ENCODE measurements around the gene PFKFB2.
A peak's percentile ranks its signal among the peaks of the same experiment; 100 is the strongest.

The PFKFB2 gene

DNA sequence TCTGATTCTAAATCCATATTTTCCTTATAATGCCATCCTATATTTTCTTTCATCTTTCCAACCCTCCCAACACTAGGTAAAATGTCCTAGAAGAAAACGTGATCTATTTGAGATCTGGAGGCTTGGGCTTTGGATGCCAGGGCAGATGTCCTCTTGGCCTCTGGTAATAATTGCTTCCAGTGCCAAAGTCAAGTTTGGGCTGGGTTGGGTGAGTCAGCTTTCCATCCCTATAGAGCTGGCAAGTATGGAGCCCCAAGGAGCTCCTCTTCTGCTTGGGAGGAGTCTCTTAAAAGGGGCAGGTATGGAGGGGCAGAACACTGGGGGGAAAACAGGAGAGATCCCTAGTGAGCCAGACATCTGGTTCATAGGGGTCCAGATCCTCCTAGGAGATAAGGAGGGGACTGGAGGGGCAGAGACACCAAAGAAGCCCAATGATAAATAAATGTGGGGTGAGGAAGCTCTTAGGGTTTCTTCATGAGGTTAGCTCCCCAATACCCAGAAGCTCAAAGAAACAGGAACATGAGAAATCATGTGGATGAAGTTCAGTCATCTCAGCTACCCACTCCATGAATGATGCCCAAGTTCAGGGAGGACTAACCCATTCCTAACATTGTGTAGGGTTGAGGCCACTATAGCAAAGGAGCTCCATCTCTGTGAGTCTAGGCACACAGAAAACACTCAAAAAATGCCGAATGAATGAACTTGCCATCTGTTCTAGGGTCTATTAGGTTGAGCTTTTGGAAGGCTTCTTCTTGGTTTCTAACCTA lies 24.0 kb upstream of the PFKFB2 start:
- no peaks in the 10 kb centered on the region for H3K9me3 ChIP-seq (ENCODE audit: control insufficient read depth, insufficient read depth, low read length)
- no peak overlapping the region for H3K9ac ChIP-seq (ENCODE audit: low read depth, low read length)
- no peaks in the 10 kb centered on the region for H3K36me3 ChIP-seq (ENCODE audit: insufficient read depth, low read length)
- peaks cover 32% of the 10 kb centered on the region for H3K4me1 ChIP-seq (ENCODE audit: insufficient read depth, low read length)

DNA sequence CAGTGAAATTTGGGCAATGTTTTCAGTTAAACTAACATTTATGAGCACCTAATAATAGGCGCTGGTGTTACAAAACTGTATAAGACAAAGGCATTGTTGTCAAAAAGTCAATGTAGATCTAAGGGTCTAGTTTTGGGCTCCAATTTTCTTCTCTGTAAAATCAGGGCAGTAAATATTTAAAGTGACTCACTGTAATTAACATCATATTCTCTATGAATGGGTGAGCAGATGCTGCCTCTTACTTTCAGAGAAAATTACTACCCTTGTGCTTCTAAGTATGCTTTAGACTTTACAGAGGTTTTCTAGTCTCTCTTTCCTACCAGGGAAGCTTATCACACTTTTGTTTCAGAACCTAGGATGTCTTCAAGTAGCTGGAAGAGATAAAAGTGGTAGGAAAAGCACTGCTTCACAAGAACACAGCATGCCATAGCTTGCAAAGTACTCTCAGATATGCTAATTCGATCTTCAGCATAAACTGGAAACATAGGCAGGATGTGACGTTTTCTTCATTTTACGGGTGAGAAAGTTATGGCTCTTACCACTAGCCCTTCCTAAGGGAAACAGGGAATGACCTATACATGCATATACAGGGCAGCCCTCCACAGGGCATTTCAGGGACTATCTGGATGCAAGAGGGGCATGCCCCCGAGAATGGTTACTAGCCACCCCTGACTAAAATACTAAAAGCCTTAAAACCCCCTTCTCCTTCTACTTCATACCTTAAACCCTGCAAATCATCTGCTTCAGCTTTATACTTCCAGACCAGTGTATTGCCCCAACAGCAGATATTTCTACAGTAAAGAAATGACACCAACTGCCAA lies 23.2 kb upstream of the PFKFB2 start:
- no peaks in the 10 kb centered on the region for H3K36me3 ChIP-seq (ENCODE audit: insufficient read depth, low read length)
- no peak overlapping the region for H3K9ac ChIP-seq (ENCODE audit: low read depth, low read length)
- H3K9me3 ChIP-seq (ENCODE audit: control insufficient read depth, insufficient read depth, low read length): no peaks in the 10 kb centered on the region
- H3K4me1 ChIP-seq (ENCODE audit: insufficient read depth, low read length): peaks cover 35% of the 10 kb centered on the region

DNA sequence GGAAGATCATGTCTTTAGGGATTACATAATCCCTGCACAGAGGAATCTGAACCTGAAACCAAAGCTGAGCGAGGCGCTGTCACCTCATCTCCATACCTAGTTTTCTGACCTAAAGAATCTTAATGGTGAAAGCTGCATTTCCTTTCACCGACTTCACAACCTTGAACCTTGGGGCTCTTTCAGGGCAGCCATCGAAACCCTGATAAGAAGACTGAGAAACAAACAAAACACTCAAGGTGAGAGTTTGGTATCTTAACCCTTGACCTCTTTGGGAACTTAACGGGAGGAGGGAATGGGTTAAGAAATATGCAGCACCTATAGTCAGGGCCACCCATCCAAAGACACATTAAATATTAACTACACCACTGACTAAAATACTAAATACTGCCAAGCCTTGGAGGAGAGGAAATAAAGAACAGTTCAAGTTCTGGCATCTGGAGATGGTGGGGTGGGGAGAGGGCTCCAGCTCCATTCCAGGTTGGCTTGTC lies 22.5 kb upstream of the PFKFB2 start:
- H3K9me3 ChIP-seq (ENCODE audit: control insufficient read depth, insufficient read depth, low read length): no peaks in the 10 kb centered on the region
- H3K4me1 ChIP-seq (ENCODE audit: insufficient read depth, low read length): peaks cover 33% of the 10 kb centered on the region
- H3K9ac ChIP-seq (ENCODE audit: low read depth, low read length): no peak overlapping the region
- no peaks in the 10 kb centered on the region for H3K36me3 ChIP-seq (ENCODE audit: insufficient read depth, low read length)

DNA sequence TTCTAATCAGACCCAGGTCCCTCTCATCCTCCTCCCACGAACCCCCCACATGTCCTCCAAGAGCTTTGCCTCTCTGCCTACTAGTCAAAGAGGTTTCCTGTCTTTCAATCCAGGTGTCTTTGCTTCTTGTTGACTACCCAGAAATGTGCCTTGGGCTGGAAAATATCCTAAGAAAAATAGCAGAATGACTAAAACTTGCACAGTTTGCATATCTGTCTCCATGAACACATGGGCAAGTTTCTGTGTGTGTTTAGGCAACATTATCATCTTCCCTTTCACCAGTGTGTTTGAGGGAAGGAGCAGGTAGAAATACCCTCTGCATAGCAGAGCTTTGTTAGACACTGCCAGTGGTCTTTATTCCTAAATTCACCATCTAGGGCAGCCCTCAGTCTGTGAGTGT lies 22.1 kb upstream of the PFKFB2 start:
- Histone ChIP-seq H3K4me1 (ENCODE audit: insufficient read depth, low read length) (peaks cover 28% of the 10 kb centered on the region), H3K36me3 (ENCODE audit: insufficient read depth, low read length) (no peaks in the 10 kb centered on the region), H3K9me3 (ENCODE audit: control insufficient read depth, insufficient read depth, low read length) (no peaks in the 10 kb centered on the region), H3K9ac (ENCODE audit: low read depth, low read length) (no peak overlapping the region)

DNA sequence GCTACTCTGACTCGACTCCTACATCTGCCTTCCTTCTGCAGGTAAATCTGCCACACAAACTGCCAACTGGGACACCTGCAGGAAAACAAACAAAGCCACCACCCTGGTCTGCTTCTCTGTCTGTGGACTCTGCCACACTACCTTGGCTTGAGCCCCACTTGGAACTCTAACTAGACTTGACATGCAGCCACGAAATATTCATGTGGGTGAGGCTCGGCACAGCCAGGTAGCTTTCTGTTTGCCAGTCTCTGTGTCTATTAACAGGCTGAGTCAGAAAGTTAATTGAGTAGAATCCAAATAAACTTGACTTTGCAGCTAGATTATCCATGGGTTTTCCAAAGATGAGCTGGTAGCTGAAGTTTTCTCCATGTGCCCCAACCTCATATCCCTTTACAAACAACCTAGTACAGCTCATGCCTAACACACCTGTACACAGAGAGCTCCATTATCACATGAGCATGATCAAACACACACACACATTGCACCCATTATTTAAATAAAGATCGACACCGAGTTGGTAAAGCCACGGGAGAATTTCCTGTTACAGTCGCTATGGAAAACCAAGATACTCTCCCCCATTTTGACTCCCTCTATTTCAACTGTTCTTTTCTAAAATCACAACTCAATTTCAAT lies 21.3 kb upstream of the PFKFB2 start:
- no peak overlapping the region for H3K9ac ChIP-seq (ENCODE audit: low read depth, low read length)
- H3K4me1 ChIP-seq (ENCODE audit: insufficient read depth, low read length): peaks cover 25% of the 10 kb centered on the region
- H3K9me3 ChIP-seq (ENCODE audit: control insufficient read depth, insufficient read depth, low read length): no peaks in the 10 kb centered on the region
- no peaks in the 10 kb centered on the region for H3K36me3 ChIP-seq (ENCODE audit: insufficient read depth, low read length)

DNA sequence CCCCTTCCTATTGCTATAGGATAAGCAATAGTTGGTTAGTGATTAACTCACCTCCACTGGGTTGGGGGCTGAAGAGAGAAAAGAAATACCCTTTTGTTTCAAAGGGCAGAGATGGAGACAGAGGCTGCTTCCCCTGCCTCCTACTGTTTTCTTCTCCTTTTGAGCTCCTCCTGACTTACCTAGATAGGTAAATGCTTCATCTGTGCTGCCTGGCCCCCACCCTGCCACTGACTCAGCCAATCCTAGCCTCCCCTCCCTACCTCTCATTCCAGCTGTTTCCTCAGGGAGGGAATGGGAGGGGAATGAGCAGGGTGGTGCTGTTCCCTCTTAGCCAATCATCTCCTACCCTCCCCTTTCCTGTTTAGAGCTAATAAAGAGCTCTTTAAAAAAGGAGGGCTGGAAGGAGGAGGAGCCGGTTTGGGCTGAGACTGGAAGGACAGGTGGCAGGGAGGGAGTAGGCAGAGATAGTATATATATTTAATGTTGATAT lies 20.5 kb upstream of the PFKFB2 start, which contains the start of gene C1orf116:
C1orf116 (minus strand) TSS at position 229 of the 490 bp plus-strand sequence. CDS start 5,158 bp downstream, outside the sequence.
- H3K9me3 ChIP-seq (ENCODE audit: control insufficient read depth, insufficient read depth, low read length): no peaks in the 10 kb centered on the region
- H3K4me1 ChIP-seq (ENCODE audit: insufficient read depth, low read length): peaks cover 25% of the 10 kb centered on the region
- H3K9ac ChIP-seq (ENCODE audit: low read depth, low read length): peak within 1 kb of the TSS; percentile 28; the same call in 1 of the 2 replicates
- H3K36me3 ChIP-seq (ENCODE audit: insufficient read depth, low read length): no peaks in the 10 kb centered on the region

DNA sequence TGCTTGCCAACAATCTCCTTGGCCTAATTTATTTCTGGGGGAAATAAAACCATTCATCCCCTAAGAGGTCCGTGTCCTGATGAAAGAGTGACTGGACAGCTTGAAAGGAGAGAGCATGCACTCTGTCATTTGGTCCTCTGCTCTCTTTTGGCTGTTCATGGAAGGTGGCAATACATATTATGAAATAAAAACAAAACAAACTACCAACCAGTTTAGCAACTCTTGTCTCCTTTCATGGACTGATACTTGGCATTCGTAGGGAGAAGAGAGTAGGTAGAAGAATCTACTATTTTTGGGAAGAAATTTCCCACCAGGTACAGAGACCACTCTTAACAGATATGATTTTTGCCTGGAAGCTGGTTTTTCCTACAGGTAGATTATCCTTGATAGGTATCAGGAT lies 19.8 kb upstream of the PFKFB2 start:
- Histone ChIP-seq H3K9me3 (ENCODE audit: control insufficient read depth, insufficient read depth, low read length) (no peaks in the 10 kb centered on the region), H3K4me1 (ENCODE audit: insufficient read depth, low read length) (peaks cover 25% of the 10 kb centered on the region), H3K9ac (ENCODE audit: low read depth, low read length) (no peak overlapping the region), H3K36me3 (ENCODE audit: insufficient read depth, low read length) (no peaks in the 10 kb centered on the region)

DNA sequence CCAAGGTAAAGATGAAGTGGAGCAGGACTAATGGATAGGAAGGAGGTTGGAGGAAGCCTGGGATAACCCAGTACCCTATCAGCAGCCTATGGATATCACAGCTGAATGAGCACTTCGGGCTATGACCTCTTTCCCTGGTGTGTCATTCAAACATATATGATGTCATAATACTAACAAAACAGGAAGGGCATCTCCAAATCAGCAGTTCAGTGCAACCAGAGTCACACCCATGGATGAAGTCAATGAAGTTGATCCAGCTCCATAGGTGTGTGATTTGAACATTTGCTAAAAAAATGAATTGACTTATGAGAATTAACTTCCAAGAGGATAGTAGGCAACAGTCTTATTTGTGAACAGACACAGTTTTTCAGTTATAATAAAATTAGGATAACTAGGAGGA lies 18.9 kb upstream of the PFKFB2 start:
- no peaks in the 10 kb centered on the region for H3K36me3 ChIP-seq (ENCODE audit: insufficient read depth, low read length)
- H3K9me3 ChIP-seq (ENCODE audit: control insufficient read depth, insufficient read depth, low read length): no peaks in the 10 kb centered on the region
- no peak overlapping the region for H3K9ac ChIP-seq (ENCODE audit: low read depth, low read length)
- peaks cover 25% of the 10 kb centered on the region for H3K4me1 ChIP-seq (ENCODE audit: insufficient read depth, low read length)

DNA sequence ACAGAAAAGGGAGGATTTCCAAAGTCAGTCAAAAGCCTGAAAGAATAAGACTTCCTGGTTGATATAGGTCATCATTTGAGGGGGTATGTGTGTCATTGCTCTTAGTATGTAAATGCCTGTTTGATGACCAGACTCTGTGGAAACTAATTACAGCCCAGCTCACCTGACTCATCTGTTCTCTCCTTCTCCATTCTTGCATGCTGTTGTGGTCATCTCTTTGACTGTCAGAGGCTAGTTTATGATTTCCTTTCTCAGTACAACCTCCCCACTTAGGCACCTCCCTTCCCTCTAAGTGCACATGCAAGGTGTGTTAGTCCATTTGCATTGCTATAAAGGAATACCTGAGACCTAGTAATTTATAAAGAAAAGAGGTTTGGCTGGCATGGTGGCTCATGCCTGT lies 18.1 kb upstream of the PFKFB2 start:
- Histone ChIP-seq H3K9me3 (ENCODE audit: control insufficient read depth, insufficient read depth, low read length) (no peaks in the 10 kb centered on the region), H3K36me3 (ENCODE audit: insufficient read depth, low read length) (no peaks in the 10 kb centered on the region), H3K9ac (ENCODE audit: low read depth, low read length) (no peak overlapping the region), H3K4me1 (ENCODE audit: insufficient read depth, low read length) (peaks cover 25% of the 10 kb centered on the region)

DNA sequence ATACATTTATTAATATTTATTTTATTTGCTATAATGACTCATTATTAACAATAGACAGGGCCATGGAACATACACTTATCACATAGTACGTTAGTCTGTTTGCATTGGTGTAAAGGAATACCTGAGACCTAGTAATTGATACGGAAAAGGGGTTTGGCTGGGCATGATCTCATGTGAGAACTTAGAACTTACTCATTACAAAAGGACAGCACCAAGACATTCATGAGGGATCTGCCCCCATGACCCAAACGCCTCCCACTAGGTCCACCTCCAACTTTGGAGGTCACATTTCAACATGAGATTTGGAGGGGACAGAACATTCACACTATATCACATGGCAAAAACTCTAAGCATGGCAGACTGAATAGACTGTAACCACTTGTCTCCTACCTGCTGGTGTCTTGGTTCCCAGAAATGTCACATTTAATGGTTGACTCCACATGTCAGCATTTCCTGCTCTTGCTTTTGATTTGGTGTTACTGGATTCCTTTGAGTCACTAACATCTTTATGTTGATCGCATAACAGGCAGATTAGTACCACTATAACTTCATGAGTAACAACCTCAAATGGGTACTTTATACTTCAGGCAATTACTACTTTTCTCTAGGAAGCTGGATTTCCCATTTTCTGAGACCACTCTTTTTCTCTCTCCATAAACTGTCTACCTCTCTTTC lies 17.1 kb upstream of the PFKFB2 start:
- Histone ChIP-seq H3K9me3 (ENCODE audit: control insufficient read depth, insufficient read depth, low read length) (no peaks in the 10 kb centered on the region), H3K4me1 (ENCODE audit: insufficient read depth, low read length) (peaks cover 25% of the 10 kb centered on the region), H3K36me3 (ENCODE audit: insufficient read depth, low read length) (no peaks in the 10 kb centered on the region), H3K9ac (ENCODE audit: low read depth, low read length) (no peak overlapping the region)

DNA sequence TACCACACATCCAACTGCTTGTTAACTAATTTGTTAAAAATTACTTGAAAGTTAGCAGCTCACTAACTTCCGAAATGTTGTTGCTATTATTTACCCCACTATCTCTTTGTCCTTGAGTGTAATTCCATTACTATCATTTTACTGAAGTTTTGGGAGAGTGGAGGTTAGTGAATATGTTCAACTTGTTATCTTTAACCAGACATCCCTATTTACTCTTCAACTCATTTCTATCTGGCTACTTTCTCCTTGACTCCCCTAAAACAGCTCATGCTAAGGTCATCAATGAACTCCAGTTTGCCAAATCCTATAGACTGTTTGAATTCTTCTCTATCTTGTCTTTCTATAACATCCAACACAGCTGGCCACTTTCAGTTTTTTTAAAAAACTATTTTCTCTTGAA lies 16.2 kb upstream of the PFKFB2 start:
- Histone ChIP-seq H3K9ac (ENCODE audit: low read depth, low read length) (no peak overlapping the region), H3K4me1 (ENCODE audit: insufficient read depth, low read length) (peaks cover 19% of the 10 kb centered on the region), H3K36me3 (ENCODE audit: insufficient read depth, low read length) (no peaks in the 10 kb centered on the region), H3K9me3 (ENCODE audit: control insufficient read depth, insufficient read depth, low read length) (no peaks in the 10 kb centered on the region)

DNA sequence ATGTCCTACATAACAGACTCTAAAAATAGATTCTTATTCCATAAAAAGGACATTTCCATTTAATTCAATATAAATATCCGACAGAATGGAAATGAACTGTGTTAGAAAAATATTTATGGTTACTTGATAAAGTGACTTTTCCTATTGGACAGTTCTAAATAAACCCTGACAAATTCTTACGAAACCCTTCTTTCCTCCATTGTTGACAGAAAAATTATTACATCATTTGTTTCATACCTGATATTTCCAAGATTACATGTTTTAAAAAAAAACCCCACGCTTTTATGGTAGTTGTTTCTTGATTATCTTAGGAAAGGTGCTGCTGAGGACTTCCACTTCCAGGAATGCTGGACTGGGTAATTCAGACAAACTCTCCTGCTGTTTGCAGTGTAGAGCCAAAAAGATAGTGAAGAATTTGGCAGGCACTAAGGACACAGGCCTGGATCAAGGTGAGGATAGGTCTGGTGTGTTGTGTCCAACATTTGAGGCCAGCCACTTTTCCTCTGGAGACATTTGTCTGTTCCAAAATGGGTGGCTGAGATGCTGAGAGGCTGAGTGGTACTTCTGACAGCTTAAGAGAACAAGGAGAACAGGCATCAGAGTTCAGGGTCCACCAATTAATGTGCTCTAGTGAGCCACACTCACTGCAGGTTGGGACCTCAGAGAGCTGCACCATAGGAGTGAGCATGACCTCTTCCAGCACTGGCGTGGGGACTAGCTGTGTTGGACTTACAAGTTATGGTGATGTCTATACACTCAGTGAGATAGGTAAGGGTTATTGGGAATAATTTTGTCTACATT lies 13.5 kb upstream of the PFKFB2 start:
- Histone ChIP-seq H3K9ac (ENCODE audit: low read depth, low read length) (no peak overlapping the region), H3K9me3 (ENCODE audit: control insufficient read depth, insufficient read depth, low read length) (no peaks in the 10 kb centered on the region), H3K36me3 (ENCODE audit: insufficient read depth, low read length) (no peaks in the 10 kb centered on the region)

DNA sequence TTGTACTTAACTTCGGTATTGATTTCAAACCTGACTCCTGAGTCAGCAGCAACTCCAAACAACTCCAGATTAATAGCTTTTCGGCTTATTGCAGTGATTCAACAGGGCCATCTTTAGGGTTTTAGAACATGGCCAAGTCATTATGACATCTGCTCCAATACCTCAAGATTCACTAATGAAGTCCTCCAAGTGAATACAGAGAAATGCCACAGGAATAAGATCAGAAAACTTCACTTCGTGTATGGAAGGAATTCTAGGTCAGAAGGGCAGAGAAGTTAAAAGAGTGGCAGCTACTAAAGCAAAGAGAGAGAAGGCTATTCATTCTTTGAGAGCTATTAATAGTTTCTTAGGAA lies 12.9 kb upstream of the PFKFB2 start:
- Histone ChIP-seq H3K36me3 (ENCODE audit: insufficient read depth, low read length) (no peaks in the 10 kb centered on the region), H3K9me3 (ENCODE audit: control insufficient read depth, insufficient read depth, low read length) (no peaks in the 10 kb centered on the region), H3K4me1 (ENCODE audit: insufficient read depth, low read length) (peaks cover 1% of the 10 kb centered on the region; the same call in 1 of the 2 replicates), H3K9ac (ENCODE audit: low read depth, low read length) (no peak overlapping the region)

More for the DNA sequence above, 13.5 kb upstream of the PFKFB2 start:
- peaks cover 6% of the 10 kb centered on the region; the same call in 1 of the 2 replicates for H3K4me1 ChIP-seq (ENCODE audit: insufficient read depth, low read length)
